ENCODE measurements around the gene GRK5.

GRCh38 chr10:119305860-119306513 is 98.6 kb downstream of the GRK5 start:
- no peak for TF ChIP-seq CTCF (IDR thresholded peaks at IDR 0.05 in 4 of 5, conservative IDR thresholded peaks at IDR 0.05 in 1 of 5)
- TF ChIP-seq POLR2A (IDR thresholded peaks at IDR 0.05) = no peak
